ENCODE data around the gene MCU.
"Not testable (repeated sequence)": the region's sequence is repeated elsewhere in the genome, so short reads cannot be mapped to it uniquely, and the experiment has no call there.

MCU gene

GRCh38 chr10:72660220-72660619 is 31.7 kb upstream of the MCU start:
- Histone ChIP-seq H3K27ac (ENCODE audit: low read length) (no peak overlapping the region), H3K27me3 (ENCODE audit: control insufficient read depth in 1 of 2, insufficient read depth in 2 of 2, low read length in 2 of 2) (no peaks in the 10 kb centered on the region), H3K9ac (ENCODE audit: low read length in 2 of 2) (no peak overlapping the region), H3K4me3 (ENCODE audit: low read length in 2 of 2) (no peak overlapping the region), H3K9me3 (ENCODE audit: control insufficient read depth in 2 of 2, low read length in 2 of 2) (no peaks in the 10 kb centered on the region), H3K36me3 (ENCODE audit: control insufficient read depth in 2 of 2, insufficient read depth in 2 of 2, low read length in 2 of 2) (no peaks in the 10 kb centered on the region), H3K4me1 (ENCODE audit: control insufficient read depth, insufficient read depth, low read length) (no peaks in the 10 kb centered on the region)

DNA sequence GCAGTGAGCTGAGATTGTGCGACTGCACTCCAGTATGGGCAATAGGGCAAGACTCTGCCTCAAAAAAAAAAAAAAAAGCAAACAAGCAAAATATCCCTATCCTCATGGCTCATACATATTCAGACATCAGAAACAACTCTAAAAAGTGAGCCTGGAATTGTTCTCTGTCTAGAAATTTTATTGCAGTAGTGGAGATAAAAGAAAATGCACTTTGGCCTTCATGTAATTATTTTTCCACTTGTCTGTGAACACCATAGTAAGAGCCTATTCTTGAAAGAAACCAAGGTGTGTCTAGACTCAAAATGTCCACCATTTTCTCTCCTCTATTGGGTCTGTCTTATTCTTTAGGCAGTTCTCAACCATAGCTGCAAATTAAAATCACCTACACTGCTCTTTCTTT is 30.5 kb upstream of the MCU start:
- Histone ChIP-seq H3K4me1 (ENCODE audit: control insufficient read depth, insufficient read depth, low read length) (no peaks in the 10 kb centered on the region), H3K27ac (ENCODE audit: low read length) (no peak overlapping the region), H3K9ac (ENCODE audit: low read length in 2 of 2) (no peak overlapping the region), H3K9me3 (ENCODE audit: control insufficient read depth in 2 of 2, low read length in 2 of 2) (no peaks in the 10 kb centered on the region), H3K27me3 (ENCODE audit: control insufficient read depth in 1 of 2, insufficient read depth in 2 of 2, low read length in 2 of 2) (no peaks in the 10 kb centered on the region), H3K36me3 (ENCODE audit: control insufficient read depth in 2 of 2, insufficient read depth in 2 of 2, low read length in 2 of 2) (no peaks in the 10 kb centered on the region), H3K4me3 (ENCODE audit: low read length in 2 of 2) (no peak overlapping the region)

DNA sequence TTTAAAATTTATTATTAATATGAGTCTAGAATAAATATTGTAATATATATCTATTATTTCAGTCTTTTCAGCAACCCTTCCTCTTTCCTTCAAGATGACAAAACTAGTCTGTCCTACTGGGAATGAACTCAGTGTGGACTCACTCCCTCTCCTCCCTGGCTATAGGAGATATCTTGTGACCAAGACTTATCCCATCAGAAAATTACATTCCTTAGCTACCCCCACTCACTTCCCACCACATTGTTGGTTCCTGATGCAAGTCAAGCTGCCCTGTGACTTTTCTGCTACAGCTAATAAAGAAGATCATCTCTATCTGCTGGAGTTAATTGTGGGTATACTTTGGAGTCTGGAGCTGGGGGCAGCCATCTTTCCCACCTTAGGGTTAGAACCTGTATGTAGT is 28.0 kb upstream of the MCU start:
- Histone ChIP-seq H3K4me1 (ENCODE audit: control insufficient read depth, insufficient read depth, low read length) (no peaks in the 10 kb centered on the region), H3K36me3 (ENCODE audit: control insufficient read depth in 2 of 2, insufficient read depth in 2 of 2, low read length in 2 of 2) (no peaks in the 10 kb centered on the region), H3K27me3 (ENCODE audit: control insufficient read depth in 1 of 2, insufficient read depth in 2 of 2, low read length in 2 of 2) (no peaks in the 10 kb centered on the region), H3K9ac (ENCODE audit: low read length in 2 of 2) (no peak overlapping the region), H3K4me3 (ENCODE audit: low read length in 2 of 2) (no peak overlapping the region), H3K9me3 (ENCODE audit: control insufficient read depth in 2 of 2, low read length in 2 of 2) (no peaks in the 10 kb centered on the region), H3K27ac (ENCODE audit: low read length) (no peak overlapping the region)

- no peaks in the 10 kb centered on the region for H3K36me3 ChIP-seq (ENCODE audit: control insufficient read depth in 2 of 2, insufficient read depth in 2 of 2, low read length in 2 of 2)
- H3K9me3 ChIP-seq (ENCODE audit: control insufficient read depth in 2 of 2, low read length in 2 of 2): no peaks in the 10 kb centered on the region
- H3K9ac ChIP-seq (ENCODE audit: low read length in 2 of 2): no peak overlapping the region
- H3K4me1 ChIP-seq (ENCODE audit: control insufficient read depth, insufficient read depth, low read length): no peaks in the 10 kb centered on the region
- H3K27me3 ChIP-seq (ENCODE audit: control insufficient read depth in 1 of 2, insufficient read depth in 2 of 2, low read length in 2 of 2): no peaks in the 10 kb centered on the region
- H3K27ac ChIP-seq (ENCODE audit: low read length): no peak overlapping the region
- no peak overlapping the region for H3K4me3 ChIP-seq (ENCODE audit: low read length in 2 of 2)
These were observed 26.0 kb upstream of the MCU start for GRCh38 chr10:72665925-72666324.

- H3K27me3 ChIP-seq (ENCODE audit: control insufficient read depth in 1 of 2, insufficient read depth in 2 of 2, low read length in 2 of 2): no peaks in the 10 kb centered on the region
- no peaks in the 10 kb centered on the region for H3K4me1 ChIP-seq (ENCODE audit: control insufficient read depth, insufficient read depth, low read length)
- no peak overlapping the region for H3K4me3 ChIP-seq (ENCODE audit: low read length in 2 of 2)
- no peak overlapping the region for H3K9ac ChIP-seq (ENCODE audit: low read length in 2 of 2)
- no peaks in the 10 kb centered on the region for H3K36me3 ChIP-seq (ENCODE audit: control insufficient read depth in 2 of 2, insufficient read depth in 2 of 2, low read length in 2 of 2)
- H3K27ac ChIP-seq (ENCODE audit: low read length): no peak overlapping the region
- no peaks in the 10 kb centered on the region for H3K9me3 ChIP-seq (ENCODE audit: control insufficient read depth in 2 of 2, low read length in 2 of 2)
These were observed 24.6 kb upstream of the MCU start for GRCh38 chr10:72667207-72667864.

DNA sequence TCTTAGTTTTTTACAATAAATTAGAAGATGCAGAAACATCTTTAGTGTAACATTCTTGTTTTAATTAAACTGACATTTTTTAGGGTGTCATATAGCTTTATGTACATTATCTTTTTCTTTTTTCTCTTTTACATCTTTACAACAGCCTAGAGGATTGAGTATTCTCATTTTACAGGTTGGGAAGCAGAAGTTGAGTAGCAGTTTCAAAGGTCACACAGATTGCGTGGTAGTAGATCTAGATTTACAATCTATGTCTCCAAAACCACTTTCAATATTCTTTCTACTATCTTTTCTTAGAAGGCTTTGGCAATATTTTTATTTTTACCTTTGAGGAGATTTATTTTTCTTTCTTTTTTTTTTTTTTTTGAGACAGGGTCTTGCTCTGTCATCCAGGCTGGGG is 18.7 kb upstream of the MCU start:
- H3K27ac ChIP-seq (ENCODE audit: low read length): no peak overlapping the region
- no peaks in the 10 kb centered on the region for H3K27me3 ChIP-seq (ENCODE audit: control insufficient read depth in 1 of 2, insufficient read depth in 2 of 2, low read length in 2 of 2)
- no peaks in the 10 kb centered on the region for H3K4me1 ChIP-seq (ENCODE audit: control insufficient read depth, insufficient read depth, low read length)
- no peak overlapping the region for H3K4me3 ChIP-seq (ENCODE audit: low read length in 2 of 2)
- H3K36me3 ChIP-seq (ENCODE audit: control insufficient read depth in 2 of 2, insufficient read depth in 2 of 2, low read length in 2 of 2): no peaks in the 10 kb centered on the region
- H3K9ac ChIP-seq (ENCODE audit: low read length in 2 of 2): no peak overlapping the region
- H3K9me3 ChIP-seq (ENCODE audit: control insufficient read depth in 2 of 2, low read length in 2 of 2): no peaks in the 10 kb centered on the region

DNA sequence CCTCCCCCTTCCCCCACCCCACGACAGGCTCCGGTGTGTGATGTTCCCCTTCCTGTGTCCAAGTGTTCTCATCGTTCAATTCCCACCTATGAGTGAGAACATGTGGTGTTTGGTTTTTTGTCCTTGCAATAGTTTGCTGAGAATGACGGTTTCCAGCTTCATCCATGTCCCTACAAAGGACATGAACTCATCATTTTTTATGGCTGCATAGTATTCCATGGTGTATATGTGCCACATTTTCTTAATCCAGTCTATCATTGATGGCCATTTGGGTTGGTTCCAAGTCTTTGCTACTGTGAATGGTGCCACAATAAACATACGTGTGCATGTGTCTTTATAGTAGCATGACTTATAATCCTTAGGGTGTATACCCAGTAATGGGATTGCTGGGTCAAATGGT is 17.8 kb upstream of the MCU start:
- not testable (repeated sequence) for H3K4me3 ChIP-seq (ENCODE audit: low read length in 2 of 2); H3K9ac ChIP-seq (ENCODE audit: low read length in 2 of 2); H3K27ac ChIP-seq (ENCODE audit: low read length); H3K27me3 ChIP-seq (ENCODE audit: control insufficient read depth in 1 of 2, insufficient read depth in 2 of 2, low read length in 2 of 2); H3K4me1 ChIP-seq (ENCODE audit: control insufficient read depth, insufficient read depth, low read length); H3K9me3 ChIP-seq (ENCODE audit: control insufficient read depth in 2 of 2, low read length in 2 of 2); H3K36me3 ChIP-seq (ENCODE audit: control insufficient read depth in 2 of 2, insufficient read depth in 2 of 2, low read length in 2 of 2)

GRCh38 chr10:72679838-72680241 is 12.1 kb upstream of the MCU start:
- no peaks in the 10 kb centered on the region for H3K4me1 ChIP-seq (ENCODE audit: control insufficient read depth, insufficient read depth, low read length)
- no peak overlapping the region for H3K27ac ChIP-seq (ENCODE audit: low read length)
- H3K4me3 ChIP-seq (ENCODE audit: low read length in 2 of 2): no peak overlapping the region
- no peaks in the 10 kb centered on the region for H3K27me3 ChIP-seq (ENCODE audit: control insufficient read depth in 1 of 2, insufficient read depth in 2 of 2, low read length in 2 of 2)
- H3K9me3 ChIP-seq (ENCODE audit: control insufficient read depth in 2 of 2, low read length in 2 of 2): no peaks in the 10 kb centered on the region
- H3K9ac ChIP-seq (ENCODE audit: low read length in 2 of 2): no peak overlapping the region
- no peaks in the 10 kb centered on the region for H3K36me3 ChIP-seq (ENCODE audit: control insufficient read depth in 2 of 2, insufficient read depth in 2 of 2, low read length in 2 of 2)

DNA sequence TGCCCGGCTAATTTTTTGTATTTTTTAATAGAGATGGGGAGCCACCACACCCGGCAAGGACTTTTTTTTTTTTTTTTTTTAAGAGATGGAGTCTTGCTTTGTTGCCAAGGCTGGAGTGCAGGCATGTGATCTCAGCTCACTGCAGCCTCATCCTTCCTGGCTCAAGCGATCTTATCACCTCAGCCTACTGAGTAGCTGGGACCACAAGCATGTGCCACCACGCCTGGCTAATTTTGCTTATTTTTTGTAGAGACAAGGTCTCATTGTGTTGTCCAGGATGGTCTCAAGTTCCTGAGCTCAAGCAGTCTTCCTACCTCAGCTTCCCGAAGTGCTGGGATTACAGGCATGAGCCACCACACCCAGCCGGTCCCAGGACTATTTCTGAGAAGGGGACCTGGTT is 9.3 kb upstream of the MCU start:
- Histone ChIP-seq H3K27ac (ENCODE audit: low read length) (no peak overlapping the region), H3K9me3 (ENCODE audit: control insufficient read depth in 2 of 2, low read length in 2 of 2) (no peaks in the 10 kb centered on the region), H3K9ac (ENCODE audit: low read length in 2 of 2) (no peak overlapping the region), H3K27me3 (ENCODE audit: control insufficient read depth in 1 of 2, insufficient read depth in 2 of 2, low read length in 2 of 2) (no peaks in the 10 kb centered on the region), H3K36me3 (ENCODE audit: control insufficient read depth in 2 of 2, insufficient read depth in 2 of 2, low read length in 2 of 2) (no peaks in the 10 kb centered on the region), H3K4me1 (ENCODE audit: control insufficient read depth, insufficient read depth, low read length) (no peaks in the 10 kb centered on the region), H3K4me3 (ENCODE audit: low read length in 2 of 2) (no peak overlapping the region)

GRCh38 chr10:72685264-72685921 is 6.5 kb upstream of the MCU start:
- Histone ChIP-seq H3K36me3 (ENCODE audit: control insufficient read depth in 2 of 2, insufficient read depth in 2 of 2, low read length in 2 of 2) (no peaks in the 10 kb centered on the region), H3K4me1 (ENCODE audit: control insufficient read depth, insufficient read depth, low read length) (no peaks in the 10 kb centered on the region), H3K27ac (ENCODE audit: low read length) (no peak overlapping the region), H3K9ac (ENCODE audit: low read length in 2 of 2) (no peak overlapping the region), H3K27me3 (ENCODE audit: control insufficient read depth in 1 of 2, insufficient read depth in 2 of 2, low read length in 2 of 2) (no peaks in the 10 kb centered on the region), H3K9me3 (ENCODE audit: control insufficient read depth in 2 of 2, low read length in 2 of 2) (no peaks in the 10 kb centered on the region), H3K4me3 (ENCODE audit: low read length in 2 of 2) (no peak overlapping the region)

DNA sequence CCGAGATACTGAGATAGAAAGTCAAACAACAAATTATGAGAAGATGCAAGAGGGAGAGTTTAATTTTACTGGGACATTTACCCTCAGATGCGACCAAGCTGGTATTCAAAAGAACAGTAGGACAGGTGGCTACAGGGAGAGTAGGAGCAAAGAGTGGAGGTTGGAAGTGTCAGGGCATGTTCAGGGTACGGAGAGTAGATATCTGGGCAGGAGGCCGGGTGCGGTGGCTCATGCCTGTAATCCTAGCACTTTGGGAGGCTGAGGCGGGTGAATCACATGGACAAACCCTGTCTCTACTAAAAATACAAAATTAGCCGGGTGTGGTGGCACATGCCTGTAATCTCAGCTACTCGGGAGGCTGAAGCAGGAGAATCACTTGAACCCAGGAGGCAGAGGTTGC is 5.5 kb upstream of the MCU start:
- H3K9me3 ChIP-seq (ENCODE audit: control insufficient read depth in 2 of 2, low read length in 2 of 2); H3K9ac ChIP-seq (ENCODE audit: low read length in 2 of 2); H3K27ac ChIP-seq (ENCODE audit: low read length); H3K4me1 ChIP-seq (ENCODE audit: control insufficient read depth, insufficient read depth, low read length); H3K27me3 ChIP-seq (ENCODE audit: control insufficient read depth in 1 of 2, insufficient read depth in 2 of 2, low read length in 2 of 2); H3K36me3 ChIP-seq (ENCODE audit: control insufficient read depth in 2 of 2, insufficient read depth in 2 of 2, low read length in 2 of 2); H3K4me3 ChIP-seq (ENCODE audit: low read length in 2 of 2): not testable (repeated sequence)

Data from stomach smooth muscle (tissue), 2 donors.